ENCODE measurements around the gene BHMT.
A peak's percentile ranks its signal among the peaks of the same experiment; 100 is the strongest.

The BHMT gene

GRCh38 chr5:79093762-79094161 is 17.8 kb upstream of the BHMT start:
- DNase-seq (ENCODE audit: low read depth) = no peak
- H3K4me3 ChIP-seq (ENCODE audit: low read length) = no peak overlapping the region
- no peak for TF ChIP-seq CTCF (IDR thresholded peaks at IDR 0.05; ENCODE audit: insufficient read depth, low read depth, low read length, missing control alignments)

- DNase-seq (ENCODE audit: low read depth) = no peak
- TF ChIP-seq CTCF (IDR thresholded peaks at IDR 0.05; ENCODE audit: insufficient read depth, low read depth, low read length, missing control alignments) = no peak
- no peak overlapping the region for H3K4me3 ChIP-seq (ENCODE audit: low read length)
These were observed 5.7 kb upstream of the BHMT start for GRCh38 chr5:79105868-79106267.

- H3K4me3 ChIP-seq (ENCODE audit: low read length) = no peak overlapping the region
- no peak for TF ChIP-seq CTCF (IDR thresholded peaks at IDR 0.05; ENCODE audit: insufficient read depth, low read depth, low read length, missing control alignments)
- DNase-seq (ENCODE audit: low read depth) = no peak
These were observed 4.4 kb upstream of the BHMT start for GRCh38 chr5:79107020-79107796.

- DNase-seq (ENCODE audit: low read depth) = no peak
- no peak overlapping the region for H3K4me3 ChIP-seq (ENCODE audit: low read length)
- no peak for TF ChIP-seq CTCF (IDR thresholded peaks at IDR 0.05; ENCODE audit: insufficient read depth, low read depth, low read length, missing control alignments)
These were observed 3.5 kb upstream of the BHMT start for GRCh38 chr5:79108086-79108485.

GRCh38 chr5:79108792-79109191 is 2.8 kb upstream of the BHMT start:
- H3K4me3 ChIP-seq (ENCODE audit: low read length) = no peak overlapping the region
- no peak for TF ChIP-seq CTCF (IDR thresholded peaks at IDR 0.05; ENCODE audit: insufficient read depth, low read depth, low read length, missing control alignments)
- DNase-seq (ENCODE audit: low read depth) = no peak

GRCh38 chr5:79109527-79110492 is 1.8 kb upstream of the BHMT start:
- TF ChIP-seq CTCF (IDR thresholded peaks at IDR 0.05; ENCODE audit: insufficient read depth, low read depth, low read length, missing control alignments) = peak; percentile 41
- DNase-seq (ENCODE audit: low read depth) = peak; percentile 35
- H3K4me3 ChIP-seq (ENCODE audit: low read length) = no peak overlapping the region
